WTC11 (cell line): ENCODE measurements around the gene ANXA11. TPM values are rescaled to one million over a fixed set of nuclear protein-coding genes. Genes with fewer than 3 reads are reported as not detected.

Source experiments
- ATAC-seq: fragments of 200-7000 bp; cut with Tn5 transposase; 2 replicates; pipeline ENCODE4 v1.10.0; 2021; ENCODE audit warnings: mild to moderate bottlenecking, moderate library complexity
- CTCF ChIA-PET: fragments of 300-600 bp; sonication (Branson Sonifier 250); formaldehyde crosslinking; loops from one replicate; lab custom pipeline; 2021; ENCODE audit warnings: antibody characterized with exemption; lab: Charles Lee
- POLR2A ChIA-PET: fragments of 350-600 bp; sonication (Branson Sonifier 250); formaldehyde crosslinking; loops from one replicate; lab custom pipeline; 2021; ENCODE audit warnings: antibody characterized with exemption; lab: Charles Lee
- DNase-seq: peaks from one replicate; pipeline ENCODE4 v3.0.0; 2021; ENCODE audit warnings: low spot score
- H3K27ac Mint-ChIP-seq: 2 replicates; pipeline ENCODE4 v1.8.0; 2021; ENCODE audit warnings: mixed read lengths
- H3K27me3 Mint-ChIP-seq: 2 replicates; pipeline ENCODE4 v1.8.0; 2021; ENCODE audit warnings: low read depth, mild to moderate bottlenecking, moderate library complexity, mixed read lengths
- H3K36me3 Mint-ChIP-seq: 2 replicates; pipeline ENCODE4 v1.8.0; 2021; ENCODE audit warnings: mixed read lengths
- H3K4me1 Mint-ChIP-seq: 2 replicates; pipeline ENCODE4 v1.8.0; 2022; ENCODE audit warnings: mixed read lengths
- H3K4me3 Mint-ChIP-seq: 2 replicates; pipeline ENCODE4 v1.8.0; 2021; ENCODE audit warnings: mild to moderate bottlenecking, moderate library complexity, mixed read lengths
- H3K9me3 Mint-ChIP-seq: 2 replicates; pipeline ENCODE4 v1.8.0; 2021; ENCODE audit warnings: mixed read lengths
- ATF1 ChIP-seq: sonication (generic); formaldehyde crosslinking; IDR thresholded peaks from 2 replicates; pipeline ENCODE4 v1.8.1; 2023; ENCODE audit warnings: mild to moderate bottlenecking, moderate library complexity, missing genetic modification reagents
- CREB1 ChIP-seq: sonication (generic); formaldehyde crosslinking; IDR thresholded peaks from 2 replicates; pipeline ENCODE4 v1.8.0; 2023; ENCODE audit warnings: mild to moderate bottlenecking, missing genetic modification reagents
- CREM ChIP-seq: sonication (generic); formaldehyde crosslinking; IDR thresholded peaks from 2 replicates; pipeline ENCODE4 v1.8.1; 2022; ENCODE audit warnings: mild to moderate bottlenecking, missing genetic modification reagents, moderate library complexity
- ERG ChIP-seq: fragments of 250-450 bp; sonication (Bioruptor Pico); IDR thresholded peaks from 2 replicates; pipeline ENCODE4 v1.8.0; 2021; ENCODE audit warnings: mild to moderate bottlenecking
- FOXP1 ChIP-seq: sonication (generic); formaldehyde crosslinking; IDR thresholded peaks from 2 replicates; pipeline ENCODE4 v1.8.0; 2022; ENCODE audit warnings: missing genetic modification reagents, mild to moderate bottlenecking, moderate library complexity, borderline replicate concordance
- GTF2I ChIP-seq: fragments of 250-450 bp; sonication (Bioruptor Pico); conservative IDR thresholded peaks from 2 replicates; pipeline ENCODE4 v1.4.0; 2021; ENCODE audit warnings: mild to moderate bottlenecking
- HMGA2 ChIP-seq: fragments of 250-450 bp; sonication (Bioruptor Pico); IDR thresholded peaks from 2 replicates; pipeline ENCODE4 v1.4.0; 2021; ENCODE audit warnings: mild to moderate bottlenecking, moderate library complexity
- HMGXB4 ChIP-seq: sonication (generic); formaldehyde crosslinking; IDR thresholded peaks from 2 replicates; pipeline ENCODE4 v1.8.1; 2023; ENCODE audit warnings: mild to moderate bottlenecking, moderate library complexity, missing genetic modification reagents
- JUN ChIP-seq: sonication (generic); formaldehyde crosslinking; IDR thresholded peaks from 2 replicates; pipeline ENCODE4 v1.8.0; 2023; ENCODE audit warnings: mild to moderate bottlenecking, missing genetic modification reagents
- NR2C2 ChIP-seq: sonication (generic); formaldehyde crosslinking; IDR thresholded peaks from 2 replicates; pipeline ENCODE4 v1.8.0; 2022; ENCODE audit warnings: mild to moderate bottlenecking, missing genetic modification reagents
- NR3C1 ChIP-seq: sonication (generic); formaldehyde crosslinking; conservative IDR thresholded peaks from 2 replicates; pipeline ENCODE4 v1.8.1; 2023; ENCODE audit warnings: low read depth, mild to moderate bottlenecking, missing genetic modification reagents
- SP1 ChIP-seq: sonication (generic); formaldehyde crosslinking; conservative IDR thresholded peaks from 2 replicates; pipeline ENCODE4 v1.8.1; 2022; ENCODE audit warnings: missing genetic modification reagents
- TEAD4 ChIP-seq: sonication (generic); formaldehyde crosslinking; IDR thresholded peaks from 2 replicates; pipeline ENCODE4 v1.8.0; 2022; ENCODE audit warnings: mild to moderate bottlenecking, missing genetic modification reagents
- ZBTB21 ChIP-seq: sonication (generic); formaldehyde crosslinking; IDR thresholded peaks from 2 replicates; pipeline ENCODE4 v1.8.1; 2023; ENCODE audit warnings: mild to moderate bottlenecking, missing genetic modification reagents, borderline replicate concordance
- ZNF219 ChIP-seq: sonication (generic); formaldehyde crosslinking; IDR thresholded peaks from 2 replicates; pipeline ENCODE4 v1.8.0; 2023; ENCODE audit warnings: missing genetic modification reagents, mild to moderate bottlenecking, borderline replicate concordance
- ZNF416 ChIP-seq: fragments of 250-450 bp; sonication (Bioruptor Pico); IDR thresholded peaks from 2 replicates; pipeline ENCODE4 v1.9.0; 2021; ENCODE audit warnings: mild to moderate bottlenecking, inconsistent platforms
- ZNF532 ChIP-seq: fragments of 250-450 bp; sonication (Bioruptor Pico); IDR thresholded peaks from 2 replicates; pipeline ENCODE4 v1.9.0; 2021; ENCODE audit warnings: mild to moderate bottlenecking, borderline replicate concordance
- ZSCAN18 ChIP-seq: fragments of 250-450 bp; sonication (Bioruptor Pico); IDR thresholded peaks from 2 replicates; pipeline ENCODE4 v2.1.2; 2022; ENCODE audit warnings: mild to moderate bottlenecking, moderate library complexity
- total RNA-seq: library from RNA; stranded (reverse); gene quantifications from 3 replicates; pipeline ENCODE4 v1.2.3, GENCODE V29; 2021
- TF ChIP-seq, protein P1 (sequence below): sonication (generic); formaldehyde crosslinking; IDR thresholded peaks from 2 replicates; pipeline ENCODE4 v1.8.0; 2023; ENCODE audit warnings: mild to moderate bottlenecking, missing genetic modification reagents

Gene ANXA11
- total RNA-seq, 1 experiment from 2014 or later: 83.3 TPM

DNA sequence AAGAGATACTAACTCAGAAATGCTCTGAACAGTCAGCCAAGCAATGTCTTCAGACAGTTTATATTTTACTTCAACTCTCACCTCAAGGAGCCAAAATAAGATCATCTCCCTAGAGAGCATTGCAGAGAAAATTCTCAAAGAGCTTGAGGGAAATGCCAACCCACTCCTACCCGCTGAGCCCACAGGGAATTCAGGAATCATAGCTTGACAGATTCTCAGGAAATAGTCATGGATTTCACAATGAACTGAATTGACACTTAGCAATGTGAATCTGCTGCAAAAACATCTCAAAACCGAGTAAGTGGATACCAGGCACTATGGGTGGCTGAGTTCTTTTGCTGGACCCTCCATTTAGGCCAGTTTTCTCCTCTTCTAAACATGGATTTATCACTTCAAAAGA, 82.6 kb downstream of the ANXA11 start:
- DNase-seq: no peak
- no peaks in the 10 kb centered on the region; the same call in none of the 2 replicates for H3K4me1 Mint-ChIP-seq
- POLR2A ChIA-PET: interaction anchor here (0.6 kb wide), 1 partner anchor 140 kb away, joined by 3 read pairs; no protein-coding TSS in a partner anchor
- no peak for TF ChIP-seq CREM
- TF ChIP-seq GTF2I: no peak
- no peak for TF ChIP-seq ZNF532 (CRISPR knock-in tag)
- no peak for TF ChIP-seq JUN (CRISPR knock-in tag)
- TF ChIP-seq ZNF219: no peak
- no peak for TF ChIP-seq ZNF416 (CRISPR knock-in tag)
- no peak for TF ChIP-seq CREB1 (CRISPR knock-in tag)
- TF ChIP-seq FOXP1 (CRISPR knock-in tag): no peak
- no peak for TF ChIP-seq ZSCAN18 (CRISPR knock-in tag)
- TF ChIP-seq NR2C2 (CRISPR knock-in tag): no peak
- TF ChIP-seq, protein P1, sequence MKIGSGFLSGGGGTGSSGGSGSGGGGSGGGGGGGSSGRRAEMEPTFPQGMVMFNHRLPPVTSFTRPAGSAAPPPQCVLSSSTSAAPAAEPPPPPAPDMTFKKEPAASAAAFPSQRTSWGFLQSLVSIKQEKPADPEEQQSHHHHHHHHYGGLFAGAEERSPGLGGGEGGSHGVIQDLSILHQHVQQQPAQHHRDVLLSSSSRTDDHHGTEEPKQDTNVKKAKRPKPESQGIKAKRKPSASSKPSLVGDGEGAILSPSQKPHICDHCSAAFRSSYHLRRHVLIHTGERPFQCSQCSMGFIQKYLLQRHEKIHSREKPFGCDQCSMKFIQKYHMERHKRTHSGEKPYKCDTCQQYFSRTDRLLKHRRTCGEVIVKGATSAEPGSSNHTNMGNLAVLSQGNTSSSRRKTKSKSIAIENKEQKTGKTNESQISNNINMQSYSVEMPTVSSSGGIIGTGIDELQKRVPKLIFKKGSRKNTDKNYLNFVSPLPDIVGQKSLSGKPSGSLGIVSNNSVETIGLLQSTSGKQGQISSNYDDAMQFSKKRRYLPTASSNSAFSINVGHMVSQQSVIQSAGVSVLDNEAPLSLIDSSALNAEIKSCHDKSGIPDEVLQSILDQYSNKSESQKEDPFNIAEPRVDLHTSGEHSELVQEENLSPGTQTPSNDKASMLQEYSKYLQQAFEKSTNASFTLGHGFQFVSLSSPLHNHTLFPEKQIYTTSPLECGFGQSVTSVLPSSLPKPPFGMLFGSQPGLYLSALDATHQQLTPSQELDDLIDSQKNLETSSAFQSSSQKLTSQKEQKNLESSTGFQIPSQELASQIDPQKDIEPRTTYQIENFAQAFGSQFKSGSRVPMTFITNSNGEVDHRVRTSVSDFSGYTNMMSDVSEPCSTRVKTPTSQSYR (CRISPR knock-in tag): no peak
- TF ChIP-seq ZBTB21 (CRISPR knock-in tag): no peak
- TF ChIP-seq HMGA2 (CRISPR knock-in tag): no peak
- TF ChIP-seq ATF1 (CRISPR knock-in tag): no peak
- no peak for TF ChIP-seq TEAD4 (CRISPR knock-in tag)
- TF ChIP-seq ERG (CRISPR knock-in tag): no peak
- TF ChIP-seq HMGXB4 (CRISPR knock-in tag): no peak
- TF ChIP-seq NR3C1 (CRISPR knock-in tag): no peak
- no peak for TF ChIP-seq SP1 (CRISPR knock-in tag)
- TF ChIP-seq, all 79 proteins: peak for 0
- CTCF ChIA-PET: no interaction called here
- Mint-ChIP-seq H3K27ac (no peak overlapping the region), H3K36me3 (no peaks in the 10 kb centered on the region), H3K27me3 (peaks cover 9% of the 10 kb centered on the region), H3K9me3 (peaks cover 11% of the 10 kb centered on the region), H3K4me3 (no peak overlapping the region)
- no peak for ATAC-seq
